GM21423 (cell line): Measurements from ENCODE around the gene IL10RB.
A peak's percentile ranks its signal among the peaks of the same experiment; 100 is the strongest.
"Not testable (repeated sequence)": the region's sequence is repeated elsewhere in the genome, so short reads cannot be mapped to it uniquely, and the experiment has no call there.

Experiments used
- ATAC-seq: cut with Tn5 transposase; IDR thresholded peaks from one replicate; pipeline ENCODE4 v1.9.1; 2021; ENCODE audit warnings: mild to moderate bottlenecking, moderate library complexity; ENCODE audit not compliant: unreplicated experiment

Gene IL10RB

DNA sequence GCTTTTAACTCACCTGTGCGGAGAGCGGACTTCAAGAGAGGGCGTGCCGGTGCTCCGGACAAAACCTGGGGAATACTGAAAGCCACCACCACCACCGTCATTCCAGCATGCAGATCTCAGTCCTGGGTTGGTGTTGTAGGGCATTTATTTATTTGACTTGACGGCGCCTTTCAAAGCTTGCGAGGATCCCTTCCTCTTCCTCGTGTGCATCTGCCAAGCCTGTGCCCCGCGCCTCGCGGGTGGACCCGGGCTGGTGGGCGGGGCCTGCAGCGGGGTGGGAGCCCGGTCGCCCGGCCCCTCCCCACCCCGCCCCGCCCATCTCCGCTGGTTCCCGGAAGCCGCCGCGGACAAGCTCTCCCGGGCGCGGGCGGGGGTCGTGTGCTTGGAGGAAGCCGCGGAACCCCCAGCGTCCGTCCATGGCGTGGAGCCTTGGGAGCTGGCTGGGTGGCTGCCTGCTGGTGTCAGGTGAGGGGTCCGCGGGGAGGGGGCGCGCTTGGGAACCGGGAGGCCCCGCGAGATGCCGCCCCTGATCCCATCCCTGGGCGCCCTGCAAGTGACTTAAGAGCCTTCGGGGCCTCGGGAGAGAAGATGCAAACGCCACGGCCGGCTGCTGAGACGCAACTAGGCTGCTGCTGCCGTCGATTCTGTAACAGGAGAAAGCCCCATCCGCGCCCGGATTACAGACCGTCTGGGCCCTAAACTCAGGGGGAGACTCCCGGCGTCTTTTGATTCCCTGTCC, at the start of gene IL10RB:
TSS of gene IL10RB (plus strand) at position 318 of the 739 bp plus-strand sequence. CDS start at position 417, 99 bp downstream.
- peak; percentile 25 for ATAC-seq

DNA sequence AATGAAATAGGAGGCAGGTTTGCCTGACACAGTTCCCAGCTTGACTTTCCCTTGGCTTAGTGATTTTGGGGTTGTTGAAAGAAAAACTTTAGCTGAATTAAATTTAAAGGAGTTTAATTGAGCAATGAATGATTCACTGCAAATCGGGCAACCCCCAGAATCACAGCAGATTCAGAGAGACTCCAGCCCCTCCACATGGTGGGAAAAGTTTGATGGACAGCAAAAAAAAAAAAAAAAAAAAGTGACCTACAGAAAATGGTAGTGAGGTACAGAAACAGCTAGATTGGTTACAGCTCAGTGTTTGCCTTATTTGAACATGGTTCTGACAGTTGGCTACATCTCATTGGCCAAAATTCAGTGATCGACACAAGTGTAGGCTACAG, 49.0 kb upstream of the IL10RB start:
- no peak for ATAC-seq

DNA sequence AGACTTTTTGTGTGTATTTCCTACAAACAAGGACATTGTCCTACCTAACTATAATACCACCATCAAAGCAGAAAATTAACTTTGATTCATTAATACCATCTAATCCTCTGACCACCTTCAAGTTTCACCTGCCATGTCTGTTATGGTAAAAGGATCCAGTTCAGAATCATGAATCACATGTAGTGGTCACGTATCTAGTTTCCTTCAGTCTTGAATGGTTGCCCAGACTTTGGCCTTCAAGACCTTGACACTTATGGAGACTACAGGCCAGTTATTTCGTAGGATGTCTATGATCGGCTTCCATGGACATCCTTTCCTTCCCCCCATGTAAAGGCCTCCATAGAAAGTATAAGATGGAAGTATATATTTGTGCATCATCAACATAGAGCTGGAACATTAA, 46.9 kb upstream of the IL10RB start:
- ATAC-seq, result no peak

DNA sequence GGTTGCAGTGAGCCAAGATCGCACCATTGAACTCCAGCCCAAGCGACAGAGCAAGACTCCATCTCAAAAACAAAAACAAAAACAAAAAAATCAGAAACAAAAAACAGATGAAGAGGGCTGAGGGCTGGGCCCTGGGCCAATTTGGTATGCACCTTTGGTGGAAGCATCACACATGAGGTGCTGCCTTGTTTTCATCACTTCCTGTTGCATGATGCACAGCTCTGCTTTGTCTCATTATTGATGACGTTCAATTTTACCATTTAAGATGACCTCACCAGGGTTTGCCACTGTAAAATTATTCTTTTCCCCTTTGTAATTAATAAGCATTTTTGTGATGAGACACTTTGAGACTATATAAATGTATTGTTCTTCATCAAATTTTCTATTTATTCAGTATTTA, 46.2 kb upstream of the IL10RB start:
- ATAC-seq, result no peak

DNA sequence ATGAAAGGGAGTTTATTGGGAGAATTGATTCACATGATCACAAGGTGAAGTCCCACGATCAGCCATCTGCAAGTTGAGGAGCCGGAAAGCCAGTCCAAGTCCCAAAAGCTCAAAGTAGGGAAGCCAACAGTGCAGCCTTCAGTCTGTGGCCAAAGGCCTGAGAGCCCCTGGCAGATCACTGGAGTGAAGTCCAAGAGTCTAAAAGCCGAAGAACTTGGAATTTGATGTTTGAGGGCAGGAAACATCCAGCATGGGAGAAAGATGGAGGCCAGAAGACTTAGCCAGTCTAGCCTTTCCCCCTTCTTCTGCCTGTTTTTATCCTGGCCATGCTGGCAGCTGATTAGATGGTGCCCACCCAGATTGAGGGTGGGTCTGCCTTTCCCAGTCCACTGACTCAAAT, 40.8 kb upstream of the IL10RB start:
- ATAC-seq, result not testable (repeated sequence)

DNA sequence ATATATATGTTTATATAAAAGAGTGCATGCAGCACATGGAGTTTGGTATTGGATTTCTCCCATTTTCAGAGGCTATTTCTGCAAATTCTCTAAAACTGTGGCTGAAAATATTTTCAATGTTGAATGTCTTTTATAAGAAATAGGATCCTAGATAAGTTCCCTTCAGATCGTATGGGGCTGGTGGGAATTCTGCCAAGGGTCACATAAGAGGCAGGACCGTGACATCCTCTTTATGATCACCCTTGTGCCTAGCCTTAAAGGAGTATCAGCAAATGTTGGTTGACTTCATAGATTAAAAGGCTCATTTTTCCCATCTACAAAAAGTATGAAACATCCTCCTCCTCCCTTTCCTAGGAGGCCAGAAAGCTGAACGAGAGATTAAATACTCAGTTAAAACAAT, 37.7 kb upstream of the IL10RB start:
- no peak for ATAC-seq

DNA sequence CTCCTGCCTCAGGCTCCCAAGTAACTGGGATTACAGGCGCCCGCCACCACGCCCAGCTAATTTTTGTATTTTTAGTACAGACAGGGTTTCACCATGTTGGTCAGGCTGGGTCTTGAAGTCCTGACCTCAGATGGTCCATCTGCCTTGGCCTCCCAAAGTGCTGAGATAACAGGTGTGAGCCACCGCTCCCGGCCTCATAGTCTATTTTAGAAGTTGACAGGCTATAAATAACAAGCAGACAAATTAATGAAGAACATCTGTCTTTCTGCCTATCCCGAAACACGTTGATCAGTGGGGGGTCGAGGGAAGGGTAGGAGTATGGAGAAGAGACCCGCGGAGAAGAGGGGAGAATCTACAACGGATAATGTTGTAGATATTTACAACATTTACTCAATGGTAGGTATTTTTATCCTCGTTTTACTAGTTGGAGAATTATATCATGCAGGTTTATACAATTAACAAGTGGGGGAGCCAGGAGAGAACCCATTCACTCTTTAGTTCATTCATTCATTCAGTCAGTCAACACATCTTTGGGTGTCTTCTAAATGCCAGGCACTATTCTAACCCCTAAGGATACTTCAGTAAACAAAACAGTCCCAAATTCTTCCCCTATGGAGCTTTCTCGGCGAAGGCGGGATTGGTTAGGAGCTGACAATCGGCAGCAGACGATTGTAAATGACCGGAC, 36.9 kb upstream of the IL10RB start:
- ATAC-seq, result peak; percentile 1

DNA sequence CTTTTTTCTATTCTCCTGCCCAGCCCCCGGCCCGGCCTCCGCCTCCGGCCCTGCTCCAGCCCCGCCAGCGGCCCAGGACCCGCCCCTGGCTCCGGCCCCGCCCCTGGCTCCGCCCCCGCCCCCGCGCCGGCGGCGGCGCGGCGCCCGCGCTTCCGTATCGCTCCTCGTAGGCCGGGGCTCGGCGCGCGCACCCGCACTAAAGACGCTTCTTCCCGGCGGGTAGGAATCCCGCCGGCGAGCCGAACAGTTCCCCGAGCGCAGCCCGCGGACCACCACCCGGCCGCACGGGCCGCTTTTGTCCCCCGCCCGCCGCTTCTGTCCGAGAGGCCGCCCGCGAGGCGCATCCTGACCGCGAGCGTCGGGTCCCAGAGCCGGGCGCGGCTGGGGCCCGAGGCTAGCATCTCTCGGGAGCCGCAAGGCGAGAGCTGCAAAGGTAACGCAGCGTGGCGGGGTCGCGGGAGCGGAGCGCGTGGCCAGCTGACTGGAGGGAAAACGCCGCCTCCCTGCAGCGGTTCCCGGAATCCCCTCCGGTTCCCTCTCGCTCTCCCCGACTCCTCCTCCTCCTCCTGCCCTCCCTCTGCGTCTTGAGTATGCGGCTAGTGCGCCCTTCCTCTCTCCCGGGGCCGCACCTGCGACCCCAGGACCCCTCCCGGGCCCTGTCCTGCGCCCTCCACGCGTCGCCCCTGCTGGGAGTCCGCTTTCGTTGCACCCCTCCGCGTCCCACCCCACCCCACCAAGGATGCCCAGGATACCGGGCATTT, 36.2 kb upstream of the IL10RB start, which contains the start of gene IFNAR2:
TSS of gene IFNAR2 (plus strand) at position 155 of the 761 bp plus-strand sequence. CDS start 11,985 bp downstream, outside the sequence.
- peak; percentile 67 for ATAC-seq

DNA sequence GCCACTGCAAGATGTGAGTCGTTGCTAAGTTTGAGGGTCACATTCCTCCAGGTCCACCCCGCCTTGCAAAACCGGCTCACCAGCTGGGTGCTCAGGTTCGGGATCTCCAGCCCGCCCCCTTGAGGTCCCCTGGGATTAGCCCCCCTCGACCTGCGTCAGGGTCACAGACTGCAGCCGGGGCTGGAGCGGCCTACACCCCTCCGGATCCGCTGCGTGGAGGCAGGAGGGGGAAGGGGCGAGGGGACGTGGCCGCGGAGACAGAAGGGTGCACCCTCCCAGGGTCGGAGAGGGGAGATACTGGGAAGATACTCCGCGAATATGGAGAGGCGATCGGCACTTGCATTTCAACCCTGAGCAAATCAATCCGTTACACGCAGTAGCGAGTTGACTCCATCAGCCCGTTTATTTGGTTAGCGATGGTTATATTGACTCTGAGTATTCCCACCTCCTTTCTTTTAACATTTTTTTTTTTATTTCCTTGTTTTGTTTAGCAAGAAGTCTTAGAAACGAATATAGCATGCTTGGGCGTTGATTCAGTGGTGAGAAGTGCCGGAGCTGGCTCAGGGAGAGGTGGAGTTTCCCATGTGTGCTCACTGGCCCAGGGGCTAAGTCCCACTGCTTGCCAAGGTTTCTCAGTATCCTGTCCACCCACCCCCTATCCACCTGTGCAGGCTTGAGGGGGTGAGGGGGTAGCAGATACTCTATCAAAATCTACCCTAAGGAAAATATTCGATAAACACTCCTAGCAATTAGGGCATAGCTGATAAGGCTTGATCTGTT, 35.4 kb upstream of the IL10RB start:
- peak; percentile 24 for ATAC-seq

DNA sequence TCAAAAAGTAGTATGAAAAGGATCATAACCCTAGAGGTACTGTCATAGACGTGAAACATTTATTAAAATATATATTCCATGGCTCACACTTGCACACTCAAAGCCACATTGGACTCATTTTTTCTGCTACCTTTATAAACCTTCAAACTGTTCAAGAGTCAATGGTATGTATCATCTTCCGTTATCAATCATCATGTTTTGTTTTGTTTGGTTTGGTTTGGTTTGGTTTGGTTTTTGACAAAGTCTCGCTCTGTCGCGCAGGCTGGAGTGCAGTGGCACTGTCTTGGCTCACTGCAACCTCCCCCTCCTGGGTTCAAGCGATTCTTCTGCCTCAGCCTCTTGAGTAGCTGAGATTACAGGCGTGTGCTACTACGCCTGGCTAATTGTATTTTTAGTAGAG, 34.6 kb upstream of the IL10RB start:
- ATAC-seq, result no peak

DNA sequence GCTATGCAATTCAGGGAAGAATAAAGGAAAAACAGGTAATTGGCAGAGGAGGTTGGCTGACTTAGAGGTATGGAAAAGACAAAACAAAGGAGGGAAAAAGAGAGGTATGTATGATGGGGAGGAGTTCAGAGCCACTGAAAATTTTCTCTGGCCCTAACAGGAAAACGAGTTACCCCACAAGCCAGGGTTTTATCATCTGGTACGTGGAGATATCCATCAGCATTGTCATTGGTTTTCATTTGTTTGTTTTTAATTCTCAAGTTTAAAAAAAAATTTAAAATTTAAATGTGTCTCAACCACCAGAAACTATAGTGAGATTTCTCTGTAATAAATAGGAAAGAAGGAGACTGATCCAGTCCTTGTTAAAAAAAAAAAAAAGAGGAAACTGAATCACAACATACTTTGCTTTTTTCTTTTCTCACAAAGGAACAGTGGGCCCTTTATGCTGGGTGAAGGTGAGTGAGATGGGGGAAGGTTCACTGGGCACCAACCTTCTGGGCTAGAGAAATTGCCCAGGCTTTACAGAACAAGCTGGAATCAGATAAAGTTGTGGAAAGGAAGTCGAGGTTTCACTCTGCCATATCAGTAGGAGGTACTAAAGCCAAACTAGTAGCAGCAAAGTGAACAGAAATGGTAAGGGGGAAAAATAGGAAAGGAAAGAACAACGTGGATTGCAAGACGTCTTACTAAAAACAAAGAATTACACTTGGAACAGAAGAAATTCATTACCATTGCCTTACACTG, 33.7 kb upstream of the IL10RB start:
- ATAC-seq, result no peak

DNA sequence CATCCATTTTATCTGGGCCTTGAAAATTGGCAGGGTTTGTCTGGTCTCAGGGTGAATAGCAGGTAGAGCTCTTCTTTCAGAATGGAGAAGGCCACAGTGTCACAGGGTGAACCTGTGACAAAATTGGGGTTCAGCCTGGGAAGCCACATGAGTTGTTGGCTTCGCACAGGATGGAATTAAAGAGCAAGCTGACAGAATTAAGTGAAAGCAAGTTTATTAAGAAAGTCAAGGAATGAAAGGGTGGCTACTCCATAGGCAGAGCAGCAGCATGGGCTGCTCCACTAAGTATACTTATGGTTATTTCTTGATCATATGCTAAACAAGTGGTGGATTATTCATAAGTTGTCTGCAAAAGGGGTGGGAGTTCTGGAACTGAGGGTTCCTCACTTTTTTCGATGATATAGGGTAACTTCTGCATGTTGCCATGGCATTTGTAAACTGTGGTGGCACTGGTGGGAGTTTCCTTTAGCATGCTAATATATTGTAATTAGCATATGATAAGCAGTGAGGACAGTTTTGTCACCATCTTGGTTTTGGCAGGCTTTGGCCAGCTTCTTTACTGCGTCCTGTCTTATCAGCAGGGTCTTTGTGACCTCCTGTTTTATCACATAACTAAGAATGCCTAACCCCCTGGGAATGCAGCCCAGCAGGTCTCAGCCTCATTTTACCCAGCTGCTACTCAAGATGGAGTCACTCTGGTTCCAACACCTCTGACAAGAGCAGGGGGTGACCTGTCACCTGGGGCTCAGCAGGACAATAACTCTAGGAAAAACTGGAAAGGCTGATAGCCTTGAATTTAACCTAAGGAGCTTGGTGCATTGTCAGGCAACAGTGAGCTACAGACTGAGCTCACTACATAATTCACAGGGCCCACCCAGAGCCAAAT, 31.3 kb upstream of the IL10RB start:
- no peak for ATAC-seq

DNA sequence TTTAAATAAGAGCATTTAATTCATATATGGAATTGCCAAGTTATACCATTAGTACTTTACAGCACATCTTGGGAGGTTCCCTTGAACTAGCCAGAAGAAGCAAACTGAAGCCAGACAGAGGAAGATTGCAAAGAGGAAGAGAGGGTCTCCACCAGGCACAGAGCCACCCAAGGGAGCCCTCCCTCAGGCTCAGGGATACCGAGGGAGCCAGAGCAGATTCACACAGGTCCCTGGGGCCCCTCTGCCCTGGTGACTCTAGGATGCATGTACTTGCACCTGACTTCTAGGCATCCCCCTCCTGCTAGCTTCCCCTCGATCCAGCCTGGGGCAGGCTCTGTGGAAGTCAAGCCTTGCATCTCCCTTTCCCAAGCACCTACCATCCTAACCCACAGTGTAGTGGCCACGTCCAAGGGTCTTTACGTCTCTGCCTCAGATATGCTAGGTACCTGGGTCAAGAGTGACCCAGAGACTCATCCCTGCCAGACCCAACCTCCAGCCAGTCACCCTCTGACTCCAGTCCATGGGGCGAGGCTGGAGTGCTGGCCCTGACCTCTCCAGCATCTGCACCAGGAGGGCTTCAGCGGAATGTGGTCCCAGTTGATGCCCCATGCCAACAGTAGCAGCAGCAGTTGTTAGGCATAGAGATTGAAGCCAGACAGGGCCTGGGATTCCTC, 30.0 kb upstream of the IL10RB start:
- ATAC-seq, result no peak

DNA sequence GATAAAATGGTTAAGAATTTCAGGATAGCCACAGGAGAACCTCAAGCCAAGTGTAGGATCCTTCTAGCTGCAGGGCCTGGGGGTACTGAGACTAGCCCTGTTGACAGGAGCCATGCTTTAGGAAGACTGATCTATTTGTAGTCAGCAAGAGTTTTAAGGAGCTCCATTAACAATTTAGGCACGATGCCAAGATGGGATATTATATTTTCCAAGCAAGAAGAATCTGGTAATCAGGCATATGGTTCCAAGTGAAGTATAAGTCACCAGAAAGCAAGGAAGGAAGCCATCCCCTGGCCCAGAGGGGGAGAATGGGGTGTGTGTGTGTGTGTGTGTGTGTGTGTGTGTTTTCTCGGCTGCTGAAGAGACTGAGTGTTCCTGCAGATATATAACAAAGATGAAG, 29.4 kb upstream of the IL10RB start:
- no peak for ATAC-seq

DNA sequence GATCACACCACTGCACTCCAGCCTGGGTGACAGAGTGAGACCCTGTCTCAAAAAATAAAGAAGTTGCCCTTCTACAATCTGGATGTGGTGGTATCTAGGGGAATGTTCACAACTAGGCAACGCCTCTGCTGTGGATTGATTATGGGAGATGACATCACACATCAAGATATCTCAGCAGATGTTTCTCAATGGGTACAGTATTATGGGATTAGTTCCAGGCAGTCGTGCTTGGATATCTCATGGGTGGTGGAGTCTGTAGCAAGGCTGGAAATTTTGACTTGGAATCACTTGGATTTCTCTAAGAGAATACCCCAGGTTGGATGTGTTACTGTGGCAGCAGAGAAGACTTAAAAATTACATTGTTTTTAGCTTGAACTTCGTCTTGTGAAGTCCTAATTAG, 28.7 kb upstream of the IL10RB start:
- no peak for ATAC-seq

DNA sequence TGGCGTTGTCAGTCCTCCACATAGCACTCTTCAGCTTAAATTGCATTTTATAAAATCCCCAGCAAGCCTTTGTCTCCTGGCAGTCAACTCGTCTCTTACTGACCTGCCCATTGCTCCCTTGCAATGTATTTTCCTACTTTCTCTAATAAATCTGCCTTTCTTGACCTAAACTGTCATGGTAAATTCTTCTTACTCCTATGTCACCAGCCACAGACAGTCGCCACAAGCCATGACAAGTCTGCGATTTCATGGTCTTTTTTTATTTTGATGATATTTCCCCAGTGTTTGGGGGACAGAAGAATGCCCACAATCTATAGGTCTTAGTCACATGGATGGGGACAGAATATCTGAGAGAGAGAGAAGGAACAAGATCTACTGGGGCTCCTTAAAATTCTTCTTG, 28.0 kb upstream of the IL10RB start:
- peak; percentile 11 for ATAC-seq

DNA sequence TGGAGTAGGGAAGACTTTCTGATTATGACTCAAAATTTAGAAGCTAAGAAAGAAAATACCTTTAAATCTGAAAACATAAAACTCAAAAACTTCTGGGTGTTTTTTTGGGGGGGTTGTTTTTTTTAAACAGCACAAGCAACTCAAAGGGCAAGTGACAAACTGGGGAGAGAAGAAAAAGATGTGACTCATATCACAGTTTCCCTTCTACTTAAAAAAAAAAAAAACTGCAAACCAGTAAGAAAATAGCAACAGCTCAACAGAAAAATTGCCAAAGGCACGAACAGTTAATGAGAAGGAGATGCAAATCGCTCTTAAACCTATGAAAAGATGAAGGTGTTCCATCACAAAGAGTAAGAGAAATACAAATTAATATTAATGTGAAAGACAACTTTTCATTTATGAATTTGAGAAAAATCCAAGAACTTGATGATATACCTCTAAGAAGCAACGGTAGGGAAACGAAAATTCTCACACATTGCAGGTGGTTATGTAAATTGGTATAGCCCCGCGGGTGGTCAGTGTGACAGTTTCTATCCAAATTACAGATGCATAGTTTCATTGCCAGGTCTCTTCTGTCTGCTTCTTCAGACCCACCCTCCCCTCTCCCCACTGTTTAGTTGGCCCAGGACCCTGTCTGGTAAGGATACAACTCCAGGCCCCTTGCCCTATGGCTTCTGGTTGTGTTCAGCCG, 27.5 kb upstream of the IL10RB start:
- ATAC-seq, result peak; percentile 74

DNA sequence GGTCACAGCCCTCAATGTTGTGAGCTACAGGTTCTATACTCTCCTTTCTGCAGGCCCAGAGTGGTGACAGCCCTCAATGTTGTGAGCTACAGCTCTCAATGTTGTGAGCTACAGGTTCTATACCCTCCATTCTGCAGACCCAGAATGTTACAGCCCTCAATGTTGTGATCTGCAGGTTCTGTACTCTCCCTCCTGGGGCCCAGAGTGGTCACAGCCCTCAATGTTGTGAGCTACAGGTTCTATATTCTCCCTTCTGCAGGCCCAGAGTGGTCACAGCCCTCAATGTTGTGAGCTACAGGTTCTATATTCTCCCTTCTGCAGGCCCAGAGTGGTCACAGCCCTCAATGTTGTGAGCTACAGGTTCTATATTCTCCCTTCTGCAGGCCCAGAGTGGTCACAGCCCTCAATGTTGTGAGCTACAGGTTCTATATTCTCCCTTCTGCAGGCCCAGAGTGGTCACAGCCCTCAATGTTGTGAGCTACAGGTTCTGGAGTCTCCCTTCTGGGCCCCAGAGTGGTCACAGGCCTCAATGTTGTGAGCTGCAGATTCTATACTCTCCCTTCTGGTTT, 26.5 kb upstream of the IL10RB start:
- ATAC-seq, result not testable (repeated sequence)
